Esophagus (tissue), 2 donors: ENCODE measurements around the gene CYP4A22. TPM values are rescaled to one million over a fixed set of nuclear protein-coding genes. Genes with fewer than 3 reads are reported as not detected.
"Not testable (repeated sequence)": the region's sequence is repeated elsewhere in the genome, so short reads cannot be mapped to it uniquely, and the experiment has no call there.

Source experiments
- H3K27ac ChIP-seq, 2 donors: one replicate each; pipeline ENCODE4 v1.5.1; 2013; ENCODE audit warnings: low read depth in 2 of 2, mild to moderate bottlenecking in 2 of 2, inconsistent platforms in 1 of 2, low read length in 1 of 2, moderate library complexity in 1 of 2
- H3K27me3 ChIP-seq, 2 donors: one replicate each; pipeline ENCODE4 v1.6.1; 2013; ENCODE audit warnings: low read length in 2 of 2, control low read depth in 1 of 2, mild to moderate bottlenecking in 1 of 2; ENCODE audit not compliant: insufficient read depth in 2 of 2, control insufficient read depth in 1 of 2
- H3K36me3 ChIP-seq, 2 donors: one replicate each; pipeline ENCODE4 v1.6.1; 2013; ENCODE audit warnings: low read length in 1 of 2; ENCODE audit not compliant: control insufficient read depth in 2 of 2, insufficient read depth in 2 of 2
- H3K4me1 ChIP-seq, 2 donors: one replicate each; pipeline ENCODE4 v1.6.1; 2013; ENCODE audit warnings: low read length in 1 of 2; ENCODE audit not compliant: control insufficient read depth in 2 of 2, insufficient read depth in 2 of 2
- H3K4me3 ChIP-seq, 2 donors: one replicate each; pipeline ENCODE4 v1.5.1; 2013; ENCODE audit warnings: low read length in 2 of 2, mild to moderate bottlenecking in 2 of 2, low read depth in 1 of 2, moderate library complexity in 1 of 2
- H3K9me3 ChIP-seq, 2 donors: one replicate each; pipeline ENCODE4 v1.6.1; 2013; ENCODE audit warnings: mild to moderate bottlenecking in 2 of 2, low read depth in 1 of 2, low read length in 1 of 2, moderate library complexity in 1 of 2; ENCODE audit not compliant: control insufficient read depth in 2 of 2, insufficient read depth in 1 of 2
- WGBS, 2 donors: extraction: QIAGEN DNeasy Blood & Tissue Kit; methylation state at CpG; one replicate each; pipeline ENCODE4 v1.1.7; 2013; 5-methylcytosine and 5-hydroxymethylcytosine counted together
- polyA plus RNA-seq, 2 donors: library from polyadenylated mRNA; stranded (reverse); fragments of 200-250 nt; gene quantifications; one replicate each; pipeline ENCODE4 v1.2.3, GENCODE V29; 2013
- donor health status: healthy with polysubstance abuse.
- donor health status: Bipolar disorder and iron deficiency.

Gene CYP4A22
- under 1 TPM in 1 of 2 donors, not detected in 1; 0.02 TPM for polyA plus RNA-seq

DNA sequence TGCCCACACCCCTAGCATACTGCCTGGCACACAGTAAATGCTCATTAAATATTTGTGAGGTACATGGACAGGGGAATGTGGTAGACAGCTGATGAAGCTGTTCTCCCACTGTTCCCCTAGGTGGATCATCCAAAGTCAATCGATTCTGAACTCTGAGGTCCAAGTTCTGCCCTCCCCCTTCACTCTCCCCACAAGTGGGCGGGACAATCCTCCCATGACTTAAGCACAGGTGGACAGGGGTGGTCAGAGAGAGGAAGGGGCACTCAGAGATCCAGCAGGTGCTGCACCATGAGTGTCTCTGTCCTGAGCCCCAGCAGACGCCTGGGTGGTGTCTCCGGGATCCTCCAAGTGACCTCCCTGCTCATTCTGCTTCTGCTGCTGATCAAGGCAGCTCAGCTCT lies at the start of gene CYP4A22:
CYP4A22 (plus strand) TSS at position 244 of the 400 bp plus-strand sequence; CDS start at position 289, 45 bp downstream.
- Histone ChIP-seq H3K27me3 (no peaks in the 10 kb centered on the region), H3K4me3 (no peak within 1 kb of the TSS), H3K9me3 (no peaks in the 10 kb centered on the region), H3K4me1 (no peaks in the 10 kb centered on the region), H3K36me3 (no peaks in the 10 kb centered on the region), H3K27ac (no peak within 1 kb of the TSS)
- 80 to 87% methylated on average over 4 of the region's 4 CpGs for WGBS, 2 donors

- not testable (repeated sequence) for H3K27ac ChIP-seq, H3K4me3 ChIP-seq, H3K4me1 ChIP-seq, H3K36me3 ChIP-seq, H3K9me3 ChIP-seq, H3K27me3 ChIP-seq
- WGBS, 2 donors = 5 to 7% methylated on average over 3 of the region's 3 CpGs
Measured at GRCh38 chr1:47089356-47089755, 47.9 kb upstream of the CYP4A22 start.

DNA sequence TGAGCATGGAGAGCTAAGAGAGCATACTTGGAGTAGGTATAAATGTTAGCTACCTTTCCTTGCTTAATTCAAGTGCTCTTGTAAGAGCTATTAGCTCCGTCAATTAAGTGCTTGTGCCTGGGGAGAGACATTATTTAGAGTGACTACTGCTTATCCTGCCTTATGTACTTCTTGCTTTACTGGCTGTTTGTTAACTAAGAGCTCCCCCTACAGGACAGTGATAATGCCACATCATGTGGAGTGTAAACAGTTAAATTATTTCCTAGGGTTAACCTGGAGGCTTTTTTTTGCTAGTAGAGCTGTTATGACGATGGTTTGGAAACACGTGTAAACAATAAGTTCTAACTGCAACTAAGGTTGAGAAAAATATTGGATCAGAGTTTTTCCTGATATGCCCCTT lies 45.8 kb upstream of the CYP4A22 start:
- WGBS, 2 donors = 16 to 22% methylated on average over 3 of the region's 3 CpGs
- not testable (repeated sequence) for H3K36me3 ChIP-seq, H3K4me3 ChIP-seq, H3K4me1 ChIP-seq, H3K9me3 ChIP-seq, H3K27ac ChIP-seq, H3K27me3 ChIP-seq

DNA sequence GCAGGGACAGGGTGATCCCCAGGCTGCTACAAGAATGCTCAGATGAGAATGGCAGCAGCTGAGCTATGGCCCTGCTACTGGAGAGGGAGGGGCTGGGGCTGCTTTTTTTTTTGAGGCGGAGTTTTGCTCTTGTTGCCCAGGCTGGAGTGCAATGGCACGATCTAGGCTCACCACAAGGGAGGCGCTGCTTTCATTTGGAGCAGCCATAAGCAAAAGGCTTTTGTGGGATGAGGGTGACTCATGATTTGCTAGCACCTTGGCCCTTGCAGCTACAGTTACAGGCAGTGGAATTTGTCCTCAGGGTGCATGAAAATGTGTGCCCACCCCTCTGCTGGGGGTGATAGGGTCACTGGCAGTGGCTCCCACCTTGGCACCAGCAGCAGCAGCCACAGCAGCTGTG lies 32.4 kb upstream of the CYP4A22 start:
- Histone ChIP-seq H3K4me3 (no peak overlapping the region), H3K9me3 (peaks cover 0 to 3% of the 10 kb centered on the region in 2 donors), H3K36me3 (no peaks in the 10 kb centered on the region), H3K4me1 (no peaks in the 10 kb centered on the region), H3K27ac (no peak overlapping the region), H3K27me3 (no peaks in the 10 kb centered on the region)
- WGBS, 2 donors = 87 to 89% methylated on average over 3 of the region's 3 CpGs

DNA sequence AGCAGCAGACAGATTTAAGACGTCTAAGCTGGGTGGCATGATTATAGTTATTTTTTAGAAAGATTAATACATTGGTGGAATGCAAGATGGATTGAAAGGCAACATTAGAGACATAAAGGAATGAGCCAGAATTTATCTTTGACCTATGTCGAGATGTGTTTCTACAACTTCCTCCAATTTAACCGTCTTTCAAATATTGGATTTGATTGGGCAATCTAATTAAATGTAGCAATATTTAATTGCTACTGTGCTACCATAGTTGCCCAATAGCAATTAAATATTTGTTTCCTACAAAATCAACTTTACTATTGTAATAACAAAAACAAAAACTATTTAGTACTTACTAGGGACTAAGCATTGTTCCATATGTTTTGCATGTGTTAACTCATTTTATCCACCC lies 30.4 kb upstream of the CYP4A22 start:
- H3K27ac ChIP-seq = no peak overlapping the region
- peaks cover 0 to 3% of the 10 kb centered on the region in 2 donors for H3K9me3 ChIP-seq
- no peaks in the 10 kb centered on the region for H3K36me3 ChIP-seq
- H3K4me3 ChIP-seq = no peak overlapping the region
- no peaks in the 10 kb centered on the region for H3K27me3 ChIP-seq
- no peaks in the 10 kb centered on the region for H3K4me1 ChIP-seq
- 84 to 86% methylated on average over 3 of the region's 3 CpGs for WGBS, 2 donors

DNA sequence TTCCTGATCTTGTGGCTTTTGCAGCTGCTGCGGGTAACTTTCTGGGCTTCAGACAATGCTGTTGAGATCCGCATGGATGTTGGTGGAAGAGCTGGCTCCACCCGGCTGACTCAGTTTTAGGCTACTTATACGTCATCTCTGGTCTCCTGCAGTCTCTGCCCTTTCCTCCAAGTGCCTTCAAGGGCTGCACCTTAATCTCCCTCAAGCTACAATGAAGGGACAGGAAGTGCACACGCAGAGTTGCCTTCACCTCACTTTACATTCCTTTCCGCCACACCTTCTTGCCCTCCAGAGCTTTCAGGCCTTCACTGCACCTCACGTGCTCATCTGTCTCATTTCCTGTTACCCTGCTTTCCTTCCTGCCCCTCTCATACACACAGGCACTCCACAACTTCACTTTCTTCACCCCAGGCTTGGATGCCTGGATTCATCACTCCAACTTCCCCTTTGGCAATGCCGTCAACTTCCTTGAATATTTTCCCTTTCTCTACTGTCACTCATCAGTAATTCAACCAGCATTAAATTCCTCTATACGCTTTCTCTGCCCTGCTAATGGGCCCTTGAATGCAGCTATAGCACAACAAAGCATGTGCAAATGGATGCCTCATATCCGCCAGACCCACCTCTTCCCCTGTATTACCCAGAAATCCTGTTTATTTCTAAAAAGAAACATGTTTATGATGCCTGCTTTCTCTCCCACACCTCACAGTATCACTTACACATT lies 29.2 kb upstream of the CYP4A22 start:
- WGBS, 2 donors = 45 to 50% methylated on average over 8 to 10 of the region's 10 CpGs
- not testable (repeated sequence) for H3K36me3 ChIP-seq, H3K27me3 ChIP-seq

GRCh38 chr1:47109482-47109881 lies 27.8 kb upstream of the CYP4A22 start:
- not testable (repeated sequence) for H3K9me3 ChIP-seq, H3K27me3 ChIP-seq, H3K36me3 ChIP-seq, H3K4me1 ChIP-seq, H3K4me3 ChIP-seq, H3K27ac ChIP-seq

More for the DNA sequence above, 29.2 kb upstream of the CYP4A22 start:
- not testable (repeated sequence) for H3K4me3 ChIP-seq, H3K27ac ChIP-seq, H3K4me1 ChIP-seq, H3K9me3 ChIP-seq

- 87 to 89% methylated on average over 4 of the region's 4 CpGs for WGBS, 2 donors
- Histone ChIP-seq H3K4me3 (no peak overlapping the region), H3K4me1 (no peaks in the 10 kb centered on the region), H3K27ac (no peak overlapping the region), H3K27me3 (no peaks in the 10 kb centered on the region), H3K36me3 (no peaks in the 10 kb centered on the region), H3K9me3 (no peaks in the 10 kb centered on the region)
Measured at GRCh38 chr1:47113178-47113577, 24.1 kb upstream of the CYP4A22 start.

DNA sequence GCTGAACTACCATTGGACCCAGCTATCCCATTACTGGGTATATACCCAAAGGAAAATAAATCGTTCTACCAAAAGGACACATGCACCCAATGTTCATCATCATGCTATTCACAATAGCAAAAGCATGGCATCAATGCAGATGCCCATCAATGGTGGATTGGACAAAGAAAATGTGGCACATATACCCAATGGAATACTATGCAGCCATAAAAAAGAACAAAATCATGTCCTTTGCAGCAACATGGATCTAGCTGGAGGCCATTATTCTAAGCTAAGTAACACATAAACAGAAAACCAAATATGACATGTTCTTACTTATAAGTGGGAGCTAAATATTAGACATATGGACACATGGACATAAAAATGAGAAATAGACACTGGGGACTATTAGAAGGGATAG lies 16.2 kb upstream of the CYP4A22 start:
- not testable (repeated sequence) for H3K4me1 ChIP-seq, H3K27me3 ChIP-seq, H3K4me3 ChIP-seq, H3K27ac ChIP-seq, H3K9me3 ChIP-seq, H3K36me3 ChIP-seq
- WGBS, 2 donors = 88 to 89% methylated on average over 1 of the region's 1 CpG

DNA sequence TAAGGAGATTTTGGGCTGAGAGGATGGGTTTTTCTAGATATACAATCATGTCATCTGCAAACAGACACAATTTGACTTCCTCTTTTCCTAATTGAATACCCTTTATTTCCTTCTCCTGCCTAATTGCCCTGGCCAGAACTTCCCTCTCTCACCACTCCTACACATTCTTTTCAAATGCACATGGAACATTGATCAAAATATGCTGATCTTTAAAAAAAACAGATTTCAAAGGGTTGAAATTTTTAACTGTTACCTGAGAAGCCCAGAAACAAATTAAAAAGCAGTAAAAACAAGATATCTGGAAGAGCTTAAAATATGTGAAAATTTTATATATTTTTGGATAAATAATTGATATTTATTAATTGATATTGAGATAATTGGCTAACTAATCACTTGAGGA lies 12.4 kb upstream of the CYP4A22 start:
- H3K4me1 ChIP-seq, H3K9me3 ChIP-seq, H3K36me3 ChIP-seq, H3K27ac ChIP-seq, H3K4me3 ChIP-seq, H3K27me3 ChIP-seq: not testable (repeated sequence)
